Neural cell (in vitro differentiated cells): Measurements from ENCODE around the gene KCNK13. TPM values are rescaled to one million over a fixed set of nuclear protein-coding genes. Genes with fewer than 3 reads are reported as not detected.

ENCODE experiments used
- H2AFZ ChIP-seq: fragments of 200-600, 300-800 bp; sonication (generic), shearing (Covaris generic); 2 replicates; pipeline ENCODE4 v1.6.0; 2014; ENCODE audit warnings: low read depth, mild to moderate bottlenecking, antibody characterized with exemption, low read length, moderate library complexity
- H3F3A ChIP-seq: fragments of 200-600 bp; shearing (Covaris generic); 2 replicates; pipeline ENCODE4 v1.6.1; 2016; ENCODE audit warnings: mild to moderate bottlenecking, moderate library complexity, mixed read lengths, antibody characterized with exemption, low read length; ENCODE audit not compliant: insufficient read depth, poor library complexity, severe bottlenecking
- H3K27ac ChIP-seq: fragments of 200-600, 300-800 bp; sonication (generic), shearing (Covaris generic); 2 replicates; pipeline ENCODE4 v1.5.1; 2014; ENCODE audit warnings: mild to moderate bottlenecking, low read length, moderate library complexity
- H3K27me3 ChIP-seq: fragments of 300-800, 200-600 bp; sonication (generic), shearing (Covaris generic); 2 replicates; pipeline ENCODE4 v1.6.0; 2014; ENCODE audit warnings: mild to moderate bottlenecking, low read depth, low read length, moderate library complexity; ENCODE audit not compliant: insufficient read depth
- H3K36me3 ChIP-seq: fragments of 300-800, 200-600 bp; sonication (generic), shearing (Covaris generic); 2 replicates; pipeline ENCODE4 v1.5.1; 2014; ENCODE audit warnings: mild to moderate bottlenecking, antibody characterized with exemption, low read length, moderate library complexity; ENCODE audit not compliant: insufficient read depth
- H3K4me2 ChIP-seq: fragments of 300-800, 200-600 bp; sonication (generic), shearing (Covaris generic); 2 replicates; pipeline ENCODE4 v1.6.0; 2014; ENCODE audit warnings: mild to moderate bottlenecking, low read length
- H3K4me3 ChIP-seq: fragments of 300-800, 200-600 bp; sonication (generic), shearing (Covaris generic); 2 replicates; pipeline ENCODE4 v1.5.1; 2014; ENCODE audit warnings: mild to moderate bottlenecking, low read length, moderate library complexity
- H3K79me2 ChIP-seq: fragments of 200-600 bp; shearing (Covaris generic); replicated peaks from 2 replicates; pipeline ENCODE4 v1.6.0; 2014; ENCODE audit warnings: mild to moderate bottlenecking, low read length, moderate library complexity; ENCODE audit not compliant: insufficient read depth
- H3K9ac ChIP-seq: fragments of 300-800, 200-600 bp; sonication (generic), shearing (Covaris generic); 2 replicates; pipeline ENCODE4 v1.6.1; 2016; ENCODE audit warnings: mild to moderate bottlenecking, low read length, mixed read lengths
- H3K9me2 ChIP-seq: fragments of 200-600 bp; shearing (Covaris generic); 2 replicates; pipeline ENCODE4 v1.6.1; 2016; ENCODE audit warnings: mild to moderate bottlenecking, low read length, mixed read lengths; ENCODE audit not compliant: insufficient read depth
- H3K9me3 ChIP-seq: fragments of 200-600, 300-800 bp; sonication (generic), shearing (Covaris generic); 2 replicates; pipeline ENCODE4 v1.6.1; 2016; ENCODE audit warnings: mild to moderate bottlenecking, mixed run types, low read length, moderate library complexity, mixed read lengths
- H4K20me1 ChIP-seq: fragments of 200-600 bp; shearing (Covaris generic); 2 replicates; pipeline ENCODE4 v1.6.1; 2016; ENCODE audit warnings: mild to moderate bottlenecking, mixed run types; ENCODE audit not compliant: insufficient read depth
- EP300 ChIP-seq: fragments of 450-650 bp; conservative IDR thresholded peaks from 2 replicates; pipeline ENCODE4 v1.6.1; 2014; ENCODE audit warnings: antibody characterized with exemption, mild to moderate bottlenecking, moderate library complexity; ENCODE audit not compliant: poor library complexity, severe bottlenecking
- EZH2 ChIP-seq: fragments of 200-600, 300-800 bp; shearing (Covaris generic), sonication (generic); IDR thresholded peaks from 2 replicates; pipeline ENCODE4 v1.6.1; 2014; ENCODE audit warnings: antibody characterized with exemption, low read length, borderline replicate concordance, mild to moderate bottlenecking; ENCODE audit not compliant: insufficient read depth, poor library complexity, severe bottlenecking
- MXI1 ChIP-seq: fragments of 450-650 bp; conservative IDR thresholded peaks from 2 replicates; pipeline ENCODE4 v1.6.1; 2014; ENCODE audit warnings: antibody characterized with exemption, mild to moderate bottlenecking; ENCODE audit not compliant: poor library complexity, severe bottlenecking
- POLR2AphosphoS5 ChIP-seq: IDR thresholded peaks from 2 replicates; pipeline ENCODE4 v1.6.1; 2012
- RAD21 ChIP-seq: fragments of 450-650 bp; conservative IDR thresholded peaks from 2 replicates; pipeline ENCODE4 v1.6.1; 2014; ENCODE audit warnings: antibody characterized with exemption, mild to moderate bottlenecking, moderate library complexity
- SMC3 ChIP-seq: fragments of 450-650 bp; conservative IDR thresholded peaks from 2 replicates; pipeline ENCODE4 v1.6.1; 2014; ENCODE audit warnings: antibody characterized with exemption, mild to moderate bottlenecking, moderate library complexity; ENCODE audit not compliant: poor library complexity
- TAF1 ChIP-seq: IDR thresholded peaks from 2 replicates; pipeline ENCODE4 v1.6.1; 2012; ENCODE audit warnings: low read depth
- polyA plus RNA-seq: library from polyadenylated mRNA; depleted of rRNA; stranded (reverse); fragments of >200 nt; gene quantifications from 2 replicates; pipeline ENCODE4 v1.2.3, GENCODE V29; 2014
- TF ChIP-seq, protein P1 (sequence below): fragments of 450-650 bp; IDR thresholded peaks from 2 replicates; pipeline ENCODE4 v1.5.1; 2014; ENCODE audit warnings: antibody characterized with exemption, mild to moderate bottlenecking, moderate library complexity; ENCODE audit not compliant: poor library complexity, severe bottlenecking
- TF ChIP-seq, protein P2 (sequence below): IDR thresholded peaks from 2 replicates; pipeline ENCODE4 v1.6.1; 2012; ENCODE audit warnings: borderline replicate concordance

KCNK13 gene
- polyA plus RNA-seq, 1 donor from 2014 or later, result 0.11 TPM

DNA sequence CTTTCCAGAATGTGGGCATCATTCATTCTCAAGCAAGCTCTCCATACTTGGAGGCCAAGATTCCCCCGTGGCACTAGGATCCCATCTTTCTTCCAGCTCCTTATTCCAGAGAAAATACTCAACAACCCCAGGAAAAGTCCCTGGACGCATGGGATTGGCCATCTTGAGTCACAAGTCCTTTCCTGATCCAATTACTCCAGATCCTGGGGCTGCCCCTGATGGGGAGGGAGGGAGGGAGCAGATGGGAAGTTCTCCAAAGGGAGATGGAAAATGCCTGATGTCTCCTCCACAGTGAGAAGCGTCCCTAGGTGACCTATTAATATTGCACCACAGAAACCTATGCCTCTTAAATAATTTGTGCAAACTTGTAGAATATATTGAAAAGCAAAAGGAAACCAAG is 12.4 kb upstream of the KCNK13 start:
- Histone ChIP-seq H3K4me3 (no peak overlapping the region), H3K4me2 (no peak overlapping the region), H2AFZ (no peak overlapping the region), H3F3A (no peaks in the 10 kb centered on the region), H3K27ac (no peak overlapping the region), H3K79me2 (no peaks in the 10 kb centered on the region), H3K27me3 (no peaks in the 10 kb centered on the region), H3K9ac (no peak overlapping the region), H4K20me1 (no peaks in the 10 kb centered on the region), H3K9me3 (no peaks in the 10 kb centered on the region), H3K9me2 (no peaks in the 10 kb centered on the region), H3K36me3 (peaks cover 6% of the 10 kb centered on the region)
- TF ChIP-seq, protein P1, sequence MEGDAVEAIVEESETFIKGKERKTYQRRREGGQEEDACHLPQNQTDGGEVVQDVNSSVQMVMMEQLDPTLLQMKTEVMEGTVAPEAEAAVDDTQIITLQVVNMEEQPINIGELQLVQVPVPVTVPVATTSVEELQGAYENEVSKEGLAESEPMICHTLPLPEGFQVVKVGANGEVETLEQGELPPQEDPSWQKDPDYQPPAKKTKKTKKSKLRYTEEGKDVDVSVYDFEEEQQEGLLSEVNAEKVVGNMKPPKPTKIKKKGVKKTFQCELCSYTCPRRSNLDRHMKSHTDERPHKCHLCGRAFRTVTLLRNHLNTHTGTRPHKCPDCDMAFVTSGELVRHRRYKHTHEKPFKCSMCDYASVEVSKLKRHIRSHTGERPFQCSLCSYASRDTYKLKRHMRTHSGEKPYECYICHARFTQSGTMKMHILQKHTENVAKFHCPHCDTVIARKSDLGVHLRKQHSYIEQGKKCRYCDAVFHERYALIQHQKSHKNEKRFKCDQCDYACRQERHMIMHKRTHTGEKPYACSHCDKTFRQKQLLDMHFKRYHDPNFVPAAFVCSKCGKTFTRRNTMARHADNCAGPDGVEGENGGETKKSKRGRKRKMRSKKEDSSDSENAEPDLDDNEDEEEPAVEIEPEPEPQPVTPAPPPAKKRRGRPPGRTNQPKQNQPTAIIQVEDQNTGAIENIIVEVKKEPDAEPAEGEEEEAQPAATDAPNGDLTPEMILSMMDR, result no peak
- TF ChIP-seq EZH2 (no peak), EP300 (no peak), POLR2AphosphoS5 (no peak), RAD21 (no peak), MXI1 (no peak)
- TF ChIP-seq, protein P2, sequence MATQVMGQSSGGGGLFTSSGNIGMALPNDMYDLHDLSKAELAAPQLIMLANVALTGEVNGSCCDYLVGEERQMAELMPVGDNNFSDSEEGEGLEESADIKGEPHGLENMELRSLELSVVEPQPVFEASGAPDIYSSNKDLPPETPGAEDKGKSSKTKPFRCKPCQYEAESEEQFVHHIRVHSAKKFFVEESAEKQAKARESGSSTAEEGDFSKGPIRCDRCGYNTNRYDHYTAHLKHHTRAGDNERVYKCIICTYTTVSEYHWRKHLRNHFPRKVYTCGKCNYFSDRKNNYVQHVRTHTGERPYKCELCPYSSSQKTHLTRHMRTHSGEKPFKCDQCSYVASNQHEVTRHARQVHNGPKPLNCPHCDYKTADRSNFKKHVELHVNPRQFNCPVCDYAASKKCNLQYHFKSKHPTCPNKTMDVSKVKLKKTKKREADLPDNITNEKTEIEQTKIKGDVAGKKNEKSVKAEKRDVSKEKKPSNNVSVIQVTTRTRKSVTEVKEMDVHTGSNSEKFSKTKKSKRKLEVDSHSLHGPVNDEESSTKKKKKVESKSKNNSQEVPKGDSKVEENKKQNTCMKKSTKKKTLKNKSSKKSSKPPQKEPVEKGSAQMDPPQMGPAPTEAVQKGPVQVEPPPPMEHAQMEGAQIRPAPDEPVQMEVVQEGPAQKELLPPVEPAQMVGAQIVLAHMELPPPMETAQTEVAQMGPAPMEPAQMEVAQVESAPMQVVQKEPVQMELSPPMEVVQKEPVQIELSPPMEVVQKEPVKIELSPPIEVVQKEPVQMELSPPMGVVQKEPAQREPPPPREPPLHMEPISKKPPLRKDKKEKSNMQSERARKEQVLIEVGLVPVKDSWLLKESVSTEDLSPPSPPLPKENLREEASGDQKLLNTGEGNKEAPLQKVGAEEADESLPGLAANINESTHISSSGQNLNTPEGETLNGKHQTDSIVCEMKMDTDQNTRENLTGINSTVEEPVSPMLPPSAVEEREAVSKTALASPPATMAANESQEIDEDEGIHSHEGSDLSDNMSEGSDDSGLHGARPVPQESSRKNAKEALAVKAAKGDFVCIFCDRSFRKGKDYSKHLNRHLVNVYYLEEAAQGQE, result no peak

DNA sequence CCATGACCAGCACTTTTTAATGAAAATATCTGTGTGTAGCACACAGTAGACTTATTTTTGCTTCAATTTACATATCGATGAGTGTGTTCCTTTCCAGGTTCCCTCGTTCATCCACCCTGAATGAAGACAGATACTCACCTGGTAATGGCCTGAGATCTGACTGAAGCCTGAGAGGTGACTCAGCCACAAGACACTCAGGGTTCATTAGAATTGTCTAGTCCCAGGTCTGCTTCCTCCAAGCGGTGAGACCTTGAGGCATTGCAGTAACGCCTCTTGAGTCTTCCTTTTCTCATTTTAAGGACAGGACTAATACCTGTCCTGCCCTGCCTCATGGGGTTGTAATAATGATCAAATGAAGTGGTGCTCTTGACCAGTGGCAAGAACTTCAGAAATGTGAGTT is 11.5 kb upstream of the KCNK13 start:
- TF ChIP-seq EZH2, result no peak
- no peak for TF ChIP-seq SMC3
- TF ChIP-seq, protein P2, result no peak
- TF ChIP-seq RAD21, result no peak
- TF ChIP-seq, protein P1, result no peak
- no peak for TF ChIP-seq EP300
- no peak for TF ChIP-seq MXI1
- no peak for TF ChIP-seq POLR2AphosphoS5
- TF ChIP-seq TAF1, result no peak
- Histone ChIP-seq H3K27ac (no peak overlapping the region), H3K9me2 (no peaks in the 10 kb centered on the region), H3F3A (no peaks in the 10 kb centered on the region), H3K9me3 (no peaks in the 10 kb centered on the region), H3K27me3 (no peaks in the 10 kb centered on the region), H3K4me3 (no peak overlapping the region), H3K9ac (no peak overlapping the region), H3K79me2 (no peaks in the 10 kb centered on the region), H3K36me3 (peaks cover 1% of the 10 kb centered on the region), H2AFZ (no peak overlapping the region), H3K4me2 (no peak overlapping the region), H4K20me1 (no peaks in the 10 kb centered on the region)
